ENCODE measurements around the gene MAP7D3. TPM values are rescaled to one million over a fixed set of nuclear protein-coding genes. Genes with fewer than 3 reads are reported as not detected.

MAP7D3 gene
- total and polyA plus RNA-seq, 10 of the 15 experiments (the other 5 are each of a cell fraction or from before 2014, with no cell fraction given): 9.1 to 24.0 (median 11.0) TPM

DNA sequence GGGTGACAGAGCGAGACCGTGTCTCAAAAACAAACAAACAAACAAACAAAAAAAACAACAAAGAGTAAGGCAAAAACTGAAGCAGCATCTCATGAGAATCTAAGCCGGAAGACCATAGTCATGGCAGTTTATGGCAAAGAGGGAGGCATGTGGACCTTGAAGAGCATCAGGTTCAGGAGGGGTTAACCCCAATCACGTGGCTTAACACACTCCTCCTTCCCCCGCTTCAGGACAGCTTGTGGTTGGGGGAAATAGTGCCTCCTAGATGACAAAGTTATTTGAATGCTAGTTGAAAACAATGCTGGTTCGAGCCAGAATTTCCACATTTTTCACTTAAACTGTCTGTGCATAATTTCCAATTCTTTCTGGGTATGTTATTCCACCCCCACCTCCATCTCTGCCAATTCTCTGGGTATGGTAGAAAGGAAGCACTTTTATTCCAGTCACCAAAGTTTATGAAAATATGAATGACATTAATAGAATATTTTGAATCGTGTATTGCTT is 11.7 kb upstream of the MAP7D3 start (continued):
- TF ChIP-seq, protein P1, sequence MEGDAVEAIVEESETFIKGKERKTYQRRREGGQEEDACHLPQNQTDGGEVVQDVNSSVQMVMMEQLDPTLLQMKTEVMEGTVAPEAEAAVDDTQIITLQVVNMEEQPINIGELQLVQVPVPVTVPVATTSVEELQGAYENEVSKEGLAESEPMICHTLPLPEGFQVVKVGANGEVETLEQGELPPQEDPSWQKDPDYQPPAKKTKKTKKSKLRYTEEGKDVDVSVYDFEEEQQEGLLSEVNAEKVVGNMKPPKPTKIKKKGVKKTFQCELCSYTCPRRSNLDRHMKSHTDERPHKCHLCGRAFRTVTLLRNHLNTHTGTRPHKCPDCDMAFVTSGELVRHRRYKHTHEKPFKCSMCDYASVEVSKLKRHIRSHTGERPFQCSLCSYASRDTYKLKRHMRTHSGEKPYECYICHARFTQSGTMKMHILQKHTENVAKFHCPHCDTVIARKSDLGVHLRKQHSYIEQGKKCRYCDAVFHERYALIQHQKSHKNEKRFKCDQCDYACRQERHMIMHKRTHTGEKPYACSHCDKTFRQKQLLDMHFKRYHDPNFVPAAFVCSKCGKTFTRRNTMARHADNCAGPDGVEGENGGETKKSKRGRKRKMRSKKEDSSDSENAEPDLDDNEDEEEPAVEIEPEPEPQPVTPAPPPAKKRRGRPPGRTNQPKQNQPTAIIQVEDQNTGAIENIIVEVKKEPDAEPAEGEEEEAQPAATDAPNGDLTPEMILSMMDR (IDR thresholded peaks at IDR 0.05 in 2 of 3, conservative IDR thresholded peaks at IDR 0.05 in 1 of 3; ENCODE audit: control insufficient read depth in 2 of 3, extremely low read depth in 1 of 3, insufficient read depth in 1 of 3, low read depth in 3 of 3, low read length in 3 of 3): no peak

DNA sequence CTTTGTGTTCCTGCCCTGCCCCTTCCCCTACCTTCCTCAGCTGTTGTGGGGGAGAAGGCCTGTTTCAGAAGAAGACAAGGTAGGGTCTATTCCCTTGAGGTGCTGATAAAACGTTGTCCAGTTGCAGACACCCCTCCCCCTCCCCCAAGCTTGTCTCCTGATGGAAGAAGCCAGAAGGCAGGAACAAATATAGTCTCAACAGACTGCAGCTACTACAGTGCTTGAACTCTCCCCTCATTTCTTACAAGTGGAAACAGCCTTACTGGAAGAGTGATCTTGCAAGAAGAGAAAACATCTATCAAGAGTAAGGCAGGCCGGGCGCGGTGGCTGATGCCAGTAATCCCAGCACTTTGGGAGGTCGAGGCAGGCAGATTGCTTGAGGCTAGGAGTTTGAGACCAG is 11.0 kb upstream of the MAP7D3 start:
- in situ Hi-C loops (cut with MboI): loop anchor here (10.0 kb wide), 2 partner anchors 227 to 433 kb away; no protein-coding TSS in a partner anchor
- intact Hi-C loops (cut with micrococcal nuclease; ENCODE audit: unreplicated experiment): no loop called here
- no peak overlapping the region for H2AFZ ChIP-seq (ENCODE audit: control insufficient read depth, low read depth, low read length)
- DNase-seq (ENCODE audit: low read depth, low spot score) (no peak), ATAC-seq (no peak), FAIRE-seq (no peak)
- H3K4me1 ChIP-seq (ENCODE audit: control insufficient read depth, insufficient read depth, low read length): no peaks in the 10 kb centered on the region
- no peak overlapping the region for H3K9ac ChIP-seq (ENCODE audit: control insufficient read depth, insufficient read depth, low read length)
- RAD21 ChIA-PET (ENCODE audit: unreplicated experiment): no interaction called here
- TF ChIP-seq ZNF384 (IDR thresholded peaks at IDR 0.05; ENCODE audit: borderline replicate concordance, low read depth, low read length) (no peak), MXI1 (IDR thresholded peaks at IDR 0.05; ENCODE audit: low read depth, low read length) (no peak), NFXL1 (IDR thresholded peaks at IDR 0.05; ENCODE audit: borderline replicate concordance) (no peak), TARDBP (IDR thresholded peaks at IDR 0.05; ENCODE audit: borderline replicate concordance) (no peak), CEBPB (IDR thresholded peaks at IDR 0.05; ENCODE audit: borderline replicate concordance in 1 of 2, low read depth in 2 of 2, low read length in 2 of 2) (no peak), EED (IDR thresholded peaks at IDR 0.05; ENCODE audit: low read depth) (no peak), RAD51 (IDR thresholded peaks at IDR 0.05) (no peak), BACH1 (IDR thresholded peaks at IDR 0.05; ENCODE audit: borderline replicate concordance) (no peak), FOXM1 (IDR thresholded peaks at IDR 0.05; ENCODE audit: low read depth, low read length) (no peak), FOXK2 (IDR thresholded peaks at IDR 0.05) (no peak), CHD1 (IDR thresholded peaks at IDR 0.05; ENCODE audit: low read depth, low read length) (no peak), EP300 (IDR thresholded peaks at IDR 0.05; ENCODE audit: borderline replicate concordance in 1 of 2, control insufficient read depth in 1 of 2, low read depth in 2 of 2, low read length in 2 of 2) (no peak), MTA3 (IDR thresholded peaks at IDR 0.05; ENCODE audit: borderline replicate concordance, low read length) (no peak), STAT1 (conservative IDR thresholded peaks at IDR 0.05) (no peak)
- TF ChIP-seq, protein P2, sequence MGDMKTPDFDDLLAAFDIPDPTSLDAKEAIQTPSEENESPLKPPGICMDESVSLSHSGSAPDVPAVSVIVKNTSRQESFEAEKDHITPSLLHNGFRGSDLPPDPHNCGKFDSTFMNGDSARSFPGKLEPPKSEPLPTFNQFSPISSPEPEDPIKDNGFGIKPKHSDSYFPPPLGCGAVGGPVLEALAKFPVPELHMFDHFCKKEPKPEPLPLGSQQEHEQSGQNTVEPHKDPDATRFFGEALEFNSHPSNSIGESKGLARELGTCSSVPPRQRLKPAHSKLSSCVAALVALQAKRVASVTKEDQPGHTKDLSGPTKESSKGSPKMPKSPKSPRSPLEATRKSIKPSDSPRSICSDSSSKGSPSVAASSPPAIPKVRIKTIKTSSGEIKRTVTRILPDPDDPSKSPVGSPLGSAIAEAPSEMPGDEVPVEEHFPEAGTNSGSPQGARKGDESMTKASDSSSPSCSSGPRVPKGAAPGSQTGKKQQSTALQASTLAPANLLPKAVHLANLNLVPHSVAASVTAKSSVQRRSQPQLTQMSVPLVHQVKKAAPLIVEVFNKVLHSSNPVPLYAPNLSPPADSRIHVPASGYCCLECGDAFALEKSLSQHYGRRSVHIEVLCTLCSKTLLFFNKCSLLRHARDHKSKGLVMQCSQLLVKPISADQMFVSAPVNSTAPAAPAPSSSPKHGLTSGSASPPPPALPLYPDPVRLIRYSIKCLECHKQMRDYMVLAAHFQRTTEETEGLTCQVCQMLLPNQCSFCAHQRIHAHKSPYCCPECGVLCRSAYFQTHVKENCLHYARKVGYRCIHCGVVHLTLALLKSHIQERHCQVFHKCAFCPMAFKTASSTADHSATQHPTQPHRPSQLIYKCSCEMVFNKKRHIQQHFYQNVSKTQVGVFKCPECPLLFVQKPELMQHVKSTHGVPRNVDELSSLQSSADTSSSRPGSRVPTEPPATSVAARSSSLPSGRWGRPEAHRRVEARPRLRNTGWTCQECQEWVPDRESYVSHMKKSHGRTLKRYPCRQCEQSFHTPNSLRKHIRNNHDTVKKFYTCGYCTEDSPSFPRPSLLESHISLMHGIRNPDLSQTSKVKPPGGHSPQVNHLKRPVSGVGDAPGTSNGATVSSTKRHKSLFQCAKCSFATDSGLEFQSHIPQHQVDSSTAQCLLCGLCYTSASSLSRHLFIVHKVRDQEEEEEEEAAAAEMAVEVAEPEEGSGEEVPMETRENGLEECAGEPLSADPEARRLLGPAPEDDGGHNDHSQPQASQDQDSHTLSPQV (IDR thresholded peaks at IDR 0.05): no peak
- TF ChIP-seq, protein P3, sequence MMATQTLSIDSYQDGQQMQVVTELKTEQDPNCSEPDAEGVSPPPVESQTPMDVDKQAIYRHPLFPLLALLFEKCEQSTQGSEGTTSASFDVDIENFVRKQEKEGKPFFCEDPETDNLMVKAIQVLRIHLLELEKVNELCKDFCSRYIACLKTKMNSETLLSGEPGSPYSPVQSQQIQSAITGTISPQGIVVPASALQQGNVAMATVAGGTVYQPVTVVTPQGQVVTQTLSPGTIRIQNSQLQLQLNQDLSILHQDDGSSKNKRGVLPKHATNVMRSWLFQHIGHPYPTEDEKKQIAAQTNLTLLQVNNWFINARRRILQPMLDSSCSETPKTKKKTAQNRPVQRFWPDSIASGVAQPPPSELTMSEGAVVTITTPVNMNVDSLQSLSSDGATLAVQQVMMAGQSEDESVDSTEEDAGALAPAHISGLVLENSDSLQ (IDR thresholded peaks at IDR 0.05): no peak
- WGBS (ENCODE audit: insufficient coverage, insufficient replicate concordance, low lambda C conversion rate, missing lambda C conversion rate): 48% methylated on average over 5 of the region's 5 CpGs
- no peaks in the 10 kb centered on the region for H4K20me1 ChIP-seq (ENCODE audit: control insufficient read depth, insufficient read depth)
- CTCF ChIA-PET: no interaction called here
- no peak overlapping the region for H3K4me3 ChIP-seq
- H3K36me3 ChIP-seq (ENCODE audit: control insufficient read depth in 2 of 2, insufficient read depth in 2 of 2, low read length in 1 of 2): no peaks in the 10 kb centered on the region
- no peak overlapping the region for H3K4me2 ChIP-seq (ENCODE audit: control insufficient read depth, insufficient read depth)
- POLR2A ChIA-PET: interaction anchor here (0.5 kb wide), 1 partner anchor 75 kb away, joined by 3 read pairs; no protein-coding TSS in a partner anchor
- no peak overlapping the region for H3K27ac ChIP-seq (ENCODE audit: control insufficient read depth, insufficient read depth)
- no peaks in the 10 kb centered on the region for H3K9me3 ChIP-seq (replicated peaks; ENCODE audit: control insufficient read depth, insufficient read depth, low read length)
- SMC1A ChIA-PET (ENCODE audit: uncharacterized antibody, unreplicated experiment): no interaction called here
- no TSS peak for BruUV-seq (replicated peaks)
- no peaks in the 10 kb centered on the region for H3K79me2 ChIP-seq (ENCODE audit: control insufficient read depth, insufficient read depth, low read length)
- H3K27me3 ChIP-seq (replicated peaks in 1 of 2; ENCODE audit: control insufficient read depth in 2 of 2, insufficient read depth in 2 of 2, low read length in 1 of 2): no peaks in the 10 kb centered on the region

All from GM12878 (cell line).